ENCODE results near the gene PRR11.
"Not testable (repeated sequence)": the region's sequence is repeated elsewhere in the genome, so short reads cannot be mapped to it uniquely, and the experiment has no call there.

PRR11 gene

DNA sequence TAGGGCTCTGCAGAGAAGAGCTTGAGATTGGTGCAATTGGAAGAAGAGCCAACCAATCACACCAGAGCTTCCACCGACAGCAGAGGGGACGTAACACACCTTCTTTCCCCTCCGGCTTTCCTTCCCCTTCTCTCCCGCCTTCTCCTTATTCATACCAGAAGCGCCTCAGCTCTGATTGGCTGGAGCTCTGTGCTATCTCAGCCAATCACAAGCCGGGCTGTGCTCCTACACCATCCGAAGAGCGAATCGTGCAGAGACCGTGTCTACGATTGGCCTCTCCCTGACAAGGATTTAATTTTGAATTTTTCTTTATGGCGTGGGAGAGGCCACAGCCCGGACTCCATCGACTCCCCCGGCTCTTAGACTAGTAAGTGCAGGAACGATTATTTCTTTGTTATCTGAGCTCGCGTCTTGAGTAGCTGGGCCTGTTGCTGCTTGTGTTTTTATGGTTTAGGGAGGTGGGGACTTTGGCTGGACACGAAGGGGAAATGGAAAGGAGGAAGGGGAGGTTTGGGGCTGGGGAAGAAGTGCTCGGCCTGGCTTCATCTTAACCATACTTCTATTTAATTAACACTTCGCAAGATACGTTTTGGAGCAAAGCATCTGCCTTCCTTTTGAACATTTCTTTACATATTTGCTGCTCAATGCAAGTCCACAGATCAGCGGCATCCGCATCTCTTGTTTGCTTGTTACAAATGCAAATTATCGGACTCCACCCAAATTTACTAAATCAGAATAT, at the start of gene PRR11:
Gene PRR11 (plus strand): TSS at position 308 of the 739 bp plus-strand sequence. CDS start 14,007 bp downstream, outside the sequence.
- peak; percentile 79 to 84 for DNase-seq

DNA sequence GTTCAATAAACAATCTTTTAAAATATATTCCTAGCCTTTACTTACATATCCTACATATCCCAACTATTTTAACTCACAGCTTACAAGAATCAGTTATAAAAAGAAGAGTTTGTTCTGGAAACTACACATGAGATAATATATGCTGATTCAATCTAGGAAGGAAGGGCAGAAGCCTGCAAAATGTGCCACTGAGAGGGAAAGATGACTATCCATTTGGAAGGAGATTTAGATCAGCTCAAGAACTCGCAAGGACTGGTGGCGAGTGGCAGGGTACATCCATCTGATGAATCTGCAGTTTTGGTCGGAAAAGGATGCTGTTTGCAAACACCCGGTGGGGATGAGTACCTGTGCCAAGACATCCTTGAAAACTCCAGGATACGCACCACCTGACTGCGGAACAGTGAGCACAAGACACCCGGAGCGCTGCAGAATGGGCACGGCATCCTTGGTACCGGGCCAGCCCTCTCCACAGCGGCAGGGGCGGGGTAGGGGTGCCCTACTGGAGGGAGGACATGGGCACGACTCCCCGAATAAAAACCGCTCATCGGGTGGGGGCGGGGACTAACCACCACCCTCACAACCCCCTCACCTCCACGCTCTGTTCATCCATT, 49.6 kb upstream of the PRR11 start:
- DNase-seq: peak; percentile 51 to 55

DNA sequence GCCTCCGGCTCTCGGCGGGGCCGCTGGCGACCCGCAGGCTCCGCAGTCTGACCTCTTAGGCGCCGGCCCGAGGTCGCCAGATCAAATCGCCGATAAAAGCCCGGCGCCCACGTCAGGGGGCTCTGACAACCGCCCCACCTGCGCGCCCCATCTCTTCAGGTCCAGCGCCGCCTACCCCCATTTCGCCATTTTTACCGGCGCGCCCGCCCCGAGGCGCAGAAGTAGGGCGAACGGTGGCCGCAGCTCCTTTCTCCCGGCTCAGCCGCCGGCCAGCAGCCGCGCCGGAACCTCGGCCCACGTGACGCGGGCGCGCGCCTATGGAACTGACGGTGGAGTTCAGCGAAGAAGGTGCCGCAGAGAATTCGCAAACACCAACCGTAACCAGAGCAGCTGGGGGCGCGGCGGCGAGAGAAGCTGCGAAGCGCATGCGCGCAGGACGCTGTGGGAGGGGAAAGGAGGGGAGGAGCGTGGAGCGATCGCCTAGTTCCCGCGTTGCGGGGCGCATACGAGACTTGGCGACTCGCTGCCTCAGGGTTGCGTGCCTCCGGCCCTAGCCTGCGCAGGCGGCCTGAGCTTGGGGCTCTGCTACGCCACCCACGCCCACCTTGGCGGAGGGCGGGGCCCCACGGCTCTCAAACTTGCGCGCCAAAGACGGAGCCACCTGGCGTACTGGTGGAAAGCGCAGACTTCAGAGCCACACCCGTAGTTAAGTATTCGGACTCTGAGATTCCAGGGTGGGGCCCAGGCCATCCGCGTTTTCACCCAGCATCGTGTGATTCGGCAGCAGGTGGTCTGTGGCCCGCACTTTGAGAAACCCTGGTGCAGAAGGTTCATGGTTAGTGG, 48.9 kb upstream of the PRR11 start, which contains the start of gene TRIM37:
Gene TRIM37 (minus strand): TSS at position 418 of the 843 bp plus-strand sequence. CDS start 419 bp downstream, outside the sequence.
- peak; percentile 96 to 97 for DNase-seq

DNA sequence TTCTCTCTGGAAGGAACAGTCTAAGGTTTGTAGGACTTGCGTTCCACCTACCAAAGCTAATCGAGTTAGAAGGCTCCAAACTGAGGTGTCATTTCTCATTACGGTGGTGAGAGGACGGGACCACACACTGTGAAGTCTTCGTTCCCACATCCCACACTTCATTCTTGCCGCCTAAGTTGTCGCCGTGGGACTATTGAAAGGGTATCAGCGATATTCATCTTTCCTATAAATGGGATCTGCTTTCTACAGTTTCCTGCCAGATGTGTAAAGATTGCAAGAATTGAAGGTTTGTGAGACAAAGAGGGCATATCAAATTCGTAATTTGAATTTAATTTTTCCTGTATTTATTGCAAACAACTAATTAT, 48.3 kb upstream of the PRR11 start:
- no peak for DNase-seq

DNA sequence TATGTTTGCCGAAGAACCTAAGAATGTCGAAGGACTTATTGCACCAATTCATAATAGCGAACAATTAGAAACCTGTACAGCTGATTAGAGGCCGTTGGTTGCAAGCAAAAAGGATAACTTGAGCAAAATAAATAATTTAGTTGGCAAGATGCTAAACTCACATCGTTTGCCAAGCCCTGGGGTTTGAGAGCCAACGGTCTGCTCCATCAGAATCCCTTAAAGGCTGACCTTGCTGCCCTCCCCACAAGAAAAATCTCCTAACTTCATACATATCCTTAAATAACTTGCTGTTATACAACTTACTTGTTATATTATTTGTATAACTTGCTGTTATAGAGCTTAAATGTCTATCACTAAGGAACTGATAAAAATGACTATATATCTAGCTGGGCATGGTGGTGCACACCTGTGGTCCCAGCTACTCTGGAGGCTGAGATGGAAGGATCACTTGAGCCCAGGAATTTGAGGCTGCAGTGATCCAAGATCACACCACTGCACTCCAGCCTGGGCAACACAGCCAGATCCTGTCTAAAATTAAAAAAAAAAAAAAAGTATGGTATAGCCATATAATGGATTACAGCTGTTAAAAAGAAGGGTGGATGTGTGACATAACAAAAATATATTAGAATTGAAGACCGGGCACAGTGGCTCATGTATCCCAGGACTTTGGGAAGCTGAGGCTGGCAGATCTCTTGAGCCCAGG, 47.0 kb upstream of the PRR11 start:
- no peak for DNase-seq

DNA sequence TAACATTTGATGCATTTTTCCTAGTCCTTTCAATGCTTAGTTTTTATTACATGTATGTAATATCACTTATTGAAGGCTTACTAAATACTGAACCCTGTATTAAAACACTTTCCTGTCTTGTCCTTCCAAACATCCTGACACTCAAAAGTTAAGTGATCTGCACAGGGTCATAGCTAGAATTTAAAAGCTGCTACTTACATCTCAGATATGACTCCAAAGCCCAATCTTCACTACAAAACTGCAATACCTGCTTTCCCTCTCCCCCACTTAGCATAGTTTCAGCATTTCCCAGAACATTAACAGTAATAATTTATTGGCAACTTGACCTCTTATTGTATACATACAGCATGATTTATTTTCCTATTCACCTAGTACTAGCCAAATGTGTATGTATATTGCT, 44.6 kb upstream of the PRR11 start:
- DNase-seq: no peak

DNA sequence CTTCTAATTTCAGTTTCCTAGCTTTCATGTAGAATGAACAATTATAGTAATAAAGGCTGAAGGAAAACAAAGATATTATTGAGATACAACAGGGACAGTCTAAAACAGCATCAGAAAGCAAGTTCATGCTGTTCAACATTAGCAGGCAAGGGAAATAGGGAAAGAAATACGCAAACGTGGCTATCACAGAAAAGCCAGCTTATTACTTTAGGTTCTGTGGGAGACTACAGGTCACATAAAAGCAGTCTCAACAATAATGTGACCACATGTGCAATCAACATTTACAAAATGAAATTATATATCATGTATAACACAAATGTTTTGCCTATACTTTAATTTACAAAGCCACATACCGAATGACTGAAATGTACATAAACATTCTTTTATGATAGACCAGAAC, 44.0 kb upstream of the PRR11 start:
- DNase-seq: no peak

DNA sequence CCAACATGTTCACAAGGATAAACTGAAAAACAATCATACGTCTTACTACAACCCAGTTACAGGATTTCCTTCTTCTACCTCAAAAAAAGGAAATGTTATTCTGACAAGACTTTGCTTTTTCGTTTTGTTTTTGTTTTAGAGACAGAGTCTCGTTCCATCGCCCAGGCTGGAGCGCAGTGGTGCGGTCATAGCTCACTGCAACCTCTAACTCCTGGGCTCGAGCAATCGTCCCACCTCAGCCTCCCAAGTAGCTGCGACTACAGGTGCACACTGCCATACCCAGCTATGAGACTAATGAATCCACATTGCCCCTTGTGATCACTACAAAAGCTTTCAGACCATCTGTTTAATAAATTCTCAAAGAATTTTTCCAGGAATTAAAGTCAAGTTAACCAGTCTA, 40.1 kb upstream of the PRR11 start:
- DNase-seq: no peak

DNA sequence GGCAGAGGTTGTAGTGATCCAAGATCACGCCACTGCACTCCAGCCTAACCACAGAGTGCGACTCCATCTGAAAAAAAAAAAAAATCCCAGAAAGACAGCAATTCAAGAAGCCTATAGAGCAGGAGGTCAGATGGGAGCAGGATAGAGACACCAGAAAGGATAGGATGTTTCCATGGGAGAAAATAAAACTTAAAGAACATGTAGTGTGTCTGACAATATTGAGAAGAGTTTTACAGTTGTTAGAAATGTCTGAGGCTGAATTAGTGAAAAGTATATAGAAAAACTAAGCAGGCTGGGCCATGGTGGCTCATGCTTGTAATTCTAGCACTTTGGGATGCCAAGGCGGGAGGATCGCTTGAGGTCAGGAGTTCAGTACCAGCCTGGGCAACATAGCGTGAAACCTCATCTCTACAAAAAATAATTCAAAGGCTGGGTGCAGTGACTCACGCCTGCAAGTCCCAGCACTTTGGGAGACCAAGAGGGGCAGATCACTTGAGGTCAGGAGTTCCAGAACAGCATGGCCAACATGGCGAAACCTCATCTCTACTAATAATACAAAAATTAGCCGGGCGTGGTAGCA, 33.6 kb upstream of the PRR11 start:
- DNase-seq: no peak

DNA sequence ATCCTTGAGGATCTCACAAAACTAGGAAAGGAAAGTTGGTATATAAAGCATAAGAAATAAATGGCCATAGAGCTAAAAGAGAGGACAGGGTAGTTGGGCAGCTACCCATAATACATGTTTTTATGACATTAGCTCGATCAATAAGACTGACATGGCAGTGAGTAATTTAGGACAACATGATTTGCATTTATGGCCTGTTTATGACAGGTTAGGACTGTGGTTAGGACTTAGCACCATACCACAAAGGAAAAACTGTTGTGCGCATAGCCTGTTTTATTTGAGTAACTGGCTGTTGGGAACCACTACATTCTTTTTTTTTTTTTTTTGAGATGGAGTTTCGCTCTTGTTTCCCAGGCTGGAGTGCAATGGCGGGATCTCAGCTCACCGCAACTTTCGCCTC, 30.9 kb upstream of the PRR11 start:
- no peak for DNase-seq

DNA sequence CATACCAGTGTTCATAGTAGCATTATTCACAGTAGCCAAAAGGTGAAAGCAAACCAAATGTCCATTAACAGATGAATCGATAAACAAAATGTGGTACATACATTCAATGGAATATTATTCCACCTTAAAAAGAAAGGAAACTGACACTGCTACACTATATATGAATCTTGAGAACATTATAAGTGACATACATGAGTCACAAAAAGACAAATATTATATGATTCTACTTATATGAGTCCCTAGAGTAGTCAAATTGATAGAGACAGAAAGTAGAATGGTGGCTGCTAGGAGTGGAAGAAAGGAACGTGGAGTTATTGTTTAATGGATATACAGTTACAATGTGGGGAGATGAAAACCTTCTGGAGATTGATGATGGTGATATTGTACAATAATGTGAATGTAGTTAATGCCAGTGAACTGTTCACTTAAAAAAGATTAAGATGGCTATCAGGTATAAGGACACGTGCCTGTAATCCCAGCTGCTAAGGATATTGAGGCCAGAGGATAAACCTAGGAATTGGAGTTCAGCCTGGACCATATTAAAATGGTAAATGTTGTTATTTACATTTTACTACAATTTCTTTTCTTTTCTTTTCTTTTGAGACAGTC, 28.6 kb upstream of the PRR11 start:
- DNase-seq: no peak

DNA sequence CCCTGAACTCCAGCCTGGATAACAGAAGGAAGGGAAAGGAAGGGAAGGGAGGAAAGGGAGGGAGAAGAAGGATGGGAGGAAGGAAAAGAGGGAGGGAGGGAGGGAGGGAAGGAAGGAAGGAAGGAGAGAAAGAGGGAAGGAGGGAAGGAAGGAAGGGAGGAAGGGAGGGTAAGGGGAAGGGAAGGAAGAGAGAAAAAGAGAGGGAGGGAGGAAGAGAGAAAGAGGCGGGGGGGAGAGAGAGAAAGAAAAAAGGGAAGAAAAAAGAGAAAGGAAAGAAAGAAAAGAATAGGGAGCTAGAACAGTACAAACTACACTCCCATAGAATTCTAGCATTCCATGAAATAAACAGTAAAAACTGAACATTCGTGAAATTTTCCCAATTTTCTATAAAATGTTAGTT, 25.7 kb upstream of the PRR11 start:
- DNase-seq: no peak

DNA sequence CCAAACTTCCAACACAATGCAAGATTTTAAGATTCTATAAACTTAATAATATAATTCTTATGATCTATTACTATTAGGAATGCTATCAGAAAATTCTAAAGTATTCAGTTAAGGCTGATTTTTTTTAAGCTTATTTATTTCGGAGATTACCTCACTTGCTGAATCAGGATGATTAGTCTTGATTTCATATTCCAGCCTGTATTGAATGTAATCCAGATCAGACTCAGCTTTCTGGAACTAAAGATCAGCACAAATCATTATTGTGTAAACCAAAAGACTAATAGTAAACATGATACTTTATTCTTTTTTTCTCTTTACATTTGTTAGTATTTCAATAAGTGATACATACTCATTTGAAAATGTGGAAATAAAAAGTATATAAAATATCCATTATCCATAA, 24.4 kb upstream of the PRR11 start:
- DNase-seq: no peak

DNA sequence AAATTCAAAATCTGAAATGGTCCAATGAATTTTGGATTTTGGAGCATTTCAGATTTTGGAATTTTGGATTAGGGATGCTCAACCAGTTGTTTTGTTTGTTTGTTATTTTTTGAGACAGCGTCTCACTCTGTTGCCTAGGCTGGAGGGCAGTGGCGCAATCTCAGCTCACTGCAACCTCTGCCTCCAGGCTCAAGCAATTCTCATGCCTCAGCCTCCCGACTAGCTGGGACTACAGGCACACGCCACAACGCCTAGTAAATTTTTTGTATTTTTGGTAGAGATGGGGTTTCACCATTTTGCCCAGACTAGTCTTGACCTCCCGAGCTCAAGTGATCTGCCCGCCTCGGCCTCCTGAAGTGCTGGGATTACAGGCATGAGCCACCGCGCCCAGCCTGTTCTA, 17.2 kb upstream of the PRR11 start:
- DNase-seq: not testable (repeated sequence)

DNA sequence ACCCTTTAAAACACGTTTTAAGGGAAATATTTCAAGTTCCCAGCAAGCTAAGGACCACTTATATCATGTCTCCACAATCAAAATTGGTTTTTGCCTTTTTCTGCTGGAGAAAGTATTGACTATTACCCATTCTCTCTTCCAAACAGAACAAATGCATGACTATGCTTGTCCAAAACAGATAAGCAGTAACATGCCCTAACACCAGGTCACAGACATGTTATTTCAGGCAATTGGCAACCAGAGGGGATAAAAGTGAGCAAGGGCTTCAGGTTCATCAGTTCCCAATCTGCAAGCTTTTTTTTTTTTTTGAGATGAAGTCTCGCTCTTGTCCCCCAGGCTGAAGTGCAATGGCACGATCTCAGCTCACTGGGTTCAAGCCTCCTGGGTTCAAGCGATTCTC, 15.6 kb upstream of the PRR11 start:
- DNase-seq: no peak

DNA sequence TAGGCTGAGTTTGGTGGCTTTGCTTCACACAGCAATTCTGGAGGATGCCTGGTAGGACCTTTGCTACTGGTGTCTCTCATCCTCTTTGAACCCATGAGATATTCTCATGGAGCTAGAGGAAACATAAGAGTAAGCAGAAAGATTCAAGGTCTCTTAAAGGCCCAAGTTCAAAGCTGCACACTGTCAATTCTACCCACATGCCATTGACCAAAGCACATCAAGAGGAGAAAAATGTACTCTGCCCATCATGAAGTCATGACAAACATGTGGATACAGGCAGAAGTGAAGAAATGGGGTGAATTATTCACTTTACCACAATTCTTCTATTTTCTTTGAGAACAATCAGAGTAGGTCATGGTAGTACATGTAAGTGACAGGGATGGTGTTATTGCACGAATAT, 13.7 kb upstream of the PRR11 start:
- DNase-seq: no peak

DNA sequence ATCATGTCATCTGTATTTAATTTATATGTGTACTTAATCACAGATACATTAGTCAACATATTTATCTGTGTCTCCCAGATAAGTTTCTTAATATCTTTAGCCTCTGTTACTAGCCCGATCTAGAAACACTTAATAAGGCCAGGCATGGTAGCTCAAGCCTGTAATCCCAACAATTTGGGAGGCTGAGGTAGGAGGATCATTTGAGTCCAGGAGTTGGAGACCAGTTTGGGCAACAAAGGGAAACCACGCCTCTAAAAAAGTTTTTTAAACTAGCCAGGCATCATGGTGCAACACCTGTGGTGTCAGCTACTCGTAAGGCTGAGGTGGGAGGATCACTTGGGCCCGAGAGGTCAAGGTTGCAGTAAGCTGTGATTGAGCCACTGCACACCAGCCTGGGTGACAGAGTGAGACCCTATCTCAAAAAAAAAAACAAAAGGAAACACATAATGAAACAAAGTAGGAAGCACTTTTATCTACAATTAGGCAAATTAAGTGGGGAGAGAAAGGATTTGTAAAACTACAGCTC, 9.9 kb upstream of the PRR11 start:
- no peak for DNase-seq

DNA sequence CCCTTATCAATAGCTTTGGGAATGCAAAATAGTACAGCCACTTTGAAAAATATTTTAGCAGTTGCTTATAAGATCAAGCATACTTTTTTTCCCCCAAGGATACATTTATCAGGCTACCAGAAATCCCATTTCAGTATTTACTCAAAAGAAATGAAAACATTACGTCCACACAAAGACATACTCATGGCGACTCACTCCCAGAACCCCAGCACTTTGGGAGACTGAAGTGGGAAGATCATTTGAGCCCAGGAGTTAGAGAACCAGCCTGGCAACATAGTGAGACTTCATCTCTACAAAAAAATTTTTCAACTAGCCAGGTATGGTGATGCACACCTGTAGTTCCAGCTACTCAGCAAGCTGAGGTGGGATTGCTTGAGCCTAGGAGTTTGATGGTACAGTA, 6.5 kb upstream of the PRR11 start:
- DNase-seq: no peak

DNA sequence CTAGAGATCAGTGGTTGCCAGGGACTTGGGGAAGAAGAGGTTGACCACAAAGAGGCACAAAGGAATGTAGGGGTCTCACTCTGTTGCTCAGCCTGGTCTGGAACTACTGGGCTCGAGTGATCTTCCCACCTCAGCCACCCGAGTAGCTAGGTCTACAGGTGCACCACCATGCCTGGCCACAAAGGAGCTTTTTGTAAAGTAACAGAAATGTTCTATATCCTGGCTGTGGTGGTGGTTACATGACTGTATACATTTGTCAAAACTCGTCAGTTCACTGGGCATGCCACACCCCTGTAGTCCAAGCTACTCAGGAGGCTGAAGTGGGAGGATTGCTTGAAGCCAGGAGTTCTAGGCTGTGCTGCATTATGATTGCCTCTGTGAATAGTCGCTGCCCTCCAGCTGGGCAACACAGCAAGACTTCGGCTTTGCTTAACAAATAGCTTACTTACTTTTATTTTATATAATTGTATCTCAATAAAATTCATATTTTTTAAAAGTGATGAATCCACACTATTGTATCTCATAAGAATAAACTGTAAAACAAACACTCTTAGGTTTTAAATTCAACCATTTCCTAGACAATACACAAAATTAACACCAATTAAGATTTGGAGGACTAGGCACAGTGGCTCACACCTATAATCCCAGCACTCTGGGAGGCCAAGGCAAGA, 5.6 kb upstream of the PRR11 start:
- DNase-seq: no peak

DNA sequence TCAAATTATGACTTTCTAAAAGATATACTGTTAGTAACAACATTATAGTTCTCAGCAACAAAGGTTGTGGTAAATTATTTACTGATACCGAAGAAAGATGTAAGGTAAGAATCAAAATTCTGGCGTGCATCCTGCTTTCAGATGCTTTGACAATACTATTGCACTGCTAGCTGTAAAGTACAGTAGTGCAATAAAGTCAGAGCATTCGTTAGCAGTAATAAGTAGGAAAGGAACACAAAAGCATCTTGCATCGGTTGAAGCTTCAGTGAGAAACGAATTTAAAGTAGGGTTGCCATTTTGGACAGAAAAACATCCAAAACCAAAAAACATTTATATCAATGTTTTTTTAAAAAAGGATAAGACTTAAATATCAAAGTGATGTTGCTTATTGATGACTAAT, 4.5 kb upstream of the PRR11 start:
- DNase-seq: no peak

DNA sequence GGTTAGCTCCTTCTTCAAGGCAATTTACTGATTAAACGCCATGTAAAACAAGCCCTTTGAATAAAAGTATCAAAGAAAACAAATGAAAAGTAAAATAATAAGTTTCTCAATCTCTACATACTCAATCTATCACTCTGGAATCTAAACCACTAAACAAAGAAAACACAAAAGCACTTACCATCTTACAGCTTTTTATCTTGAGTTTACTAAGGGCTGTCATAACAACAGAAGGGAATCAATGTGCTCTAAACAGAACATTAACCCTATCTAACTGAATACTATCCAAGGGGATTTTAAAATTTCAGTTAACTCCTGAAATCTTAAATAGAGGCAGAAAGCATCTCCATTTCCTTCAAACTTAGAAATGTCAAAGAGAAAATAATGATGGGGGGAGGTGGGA, 4.0 kb upstream of the PRR11 start:
- DNase-seq: no peak

DNA sequence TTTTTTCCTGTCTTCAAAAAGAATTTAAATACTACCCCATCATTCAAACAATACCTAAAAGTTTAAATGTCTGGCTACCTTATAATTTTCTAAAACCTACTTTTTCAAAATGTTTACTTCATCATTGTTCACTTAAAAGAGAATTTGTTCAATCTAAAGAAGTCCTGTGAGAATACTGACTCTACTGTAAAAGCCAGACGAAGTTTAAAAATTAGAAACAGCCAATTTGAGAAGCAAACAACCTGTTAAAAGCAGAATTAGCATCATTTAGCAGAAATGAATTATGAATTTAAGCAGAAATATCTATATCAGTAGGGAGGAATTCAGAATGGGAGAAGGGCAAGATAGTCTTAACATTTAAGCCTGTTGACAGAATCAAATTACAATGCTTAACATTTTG, 2.6 kb upstream of the PRR11 start:
- DNase-seq: no peak
